ENCODE results near the gene PDZRN4. TPM values are rescaled to one million over a fixed set of nuclear protein-coding genes. Genes with fewer than 3 reads are reported as not detected.

PDZRN4 gene
- total and polyA plus RNA-seq, 2 donors (not counting 3 experiments of a cell fraction or from before 2014, with no cell fraction given) = not detected

DNA sequence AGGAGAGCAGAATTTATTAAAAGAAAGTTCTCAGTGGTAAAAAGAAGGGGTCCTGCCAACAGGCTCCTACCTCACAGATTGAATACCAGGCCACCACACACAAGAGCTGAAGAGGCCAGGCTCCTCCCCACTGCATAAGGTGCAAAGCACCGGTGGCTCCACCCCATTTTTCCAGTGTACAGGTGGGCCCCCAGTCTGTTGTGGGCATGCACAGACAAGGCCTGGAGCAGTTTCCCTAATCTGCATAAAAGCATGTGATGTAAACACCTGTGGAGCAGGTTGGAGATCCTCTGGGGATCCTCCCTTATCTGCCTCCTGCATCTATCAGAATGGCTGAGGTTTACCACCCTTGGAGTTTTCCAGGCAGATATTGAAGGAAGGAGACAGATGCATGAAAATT lies 45.7 kb upstream of the PDZRN4 start:
- H3K4me1 ChIP-seq (ENCODE audit: control insufficient read depth, extremely low read depth, insufficient read depth, low read length) = peaks cover 2% of the 10 kb centered on the region
- H2AFZ ChIP-seq (ENCODE audit: low read depth, low read length) = no peak overlapping the region
- no peaks in the 10 kb centered on the region for H3K36me3 ChIP-seq (ENCODE audit: control insufficient read depth in 2 of 2, extremely low read depth in 1 of 2, insufficient read depth in 2 of 2, low read length in 2 of 2)
- dilution Hi-C loops (cut with MboI; ENCODE audit: extremely low pct_ligation_motif_present, low sequenced_read_pairs) (no loop called here), intact Hi-C loops (cut with micrococcal nuclease) (no loop called here)
- no peak overlapping the region for H3K27ac ChIP-seq (ENCODE audit: insufficient read depth, low read depth, low read length)
- H3K9me3 ChIP-seq (replicated peaks; ENCODE audit: control insufficient read depth, insufficient read depth, low read length) = no peaks in the 10 kb centered on the region
- ChIA-PET POLR2A (no interaction called here), CTCF (no interaction called here)
- no peaks in the 10 kb centered on the region for H3K79me2 ChIP-seq (ENCODE audit: control insufficient read depth, insufficient read depth, low read length)
- H3K4me3 ChIP-seq (replicated peaks in 1 of 3; ENCODE audit: insufficient read depth in 1 of 3, low read depth in 1 of 3, low read length in 3 of 3) = no peak overlapping the region
- H3K4me2 ChIP-seq (ENCODE audit: insufficient read depth, low read length) = no peak overlapping the region
- no peaks in the 10 kb centered on the region for H3K9me1 ChIP-seq (replicated peaks; ENCODE audit: control insufficient read depth, extremely low read depth, insufficient read depth, low read length)
- FAIRE-seq (no peak), DNase-seq (ENCODE audit: low read depth, low spot score) (no peak)
- TF ChIP-seq POLR2AphosphoS5 (IDR thresholded peaks at IDR 0.05; ENCODE audit: insufficient read depth, low read depth, low read length) = no peak
- no peak for TF ChIP-seq FOS (IDR thresholded peaks at IDR 0.05; ENCODE audit: borderline replicate concordance, insufficient read depth, low read length)
- TF ChIP-seq JUN (IDR thresholded peaks at IDR 0.05; ENCODE audit: borderline replicate concordance, insufficient read depth, insufficient read length, low read depth) = no peak
- TF ChIP-seq POLR2A (IDR thresholded peaks at IDR 0.05; ENCODE audit: low read depth, low read length) = no peak
- no peak for TF ChIP-seq MYC (IDR thresholded peaks at IDR 0.05; ENCODE audit: low read depth, low read length)
- TF ChIP-seq, protein P1, sequence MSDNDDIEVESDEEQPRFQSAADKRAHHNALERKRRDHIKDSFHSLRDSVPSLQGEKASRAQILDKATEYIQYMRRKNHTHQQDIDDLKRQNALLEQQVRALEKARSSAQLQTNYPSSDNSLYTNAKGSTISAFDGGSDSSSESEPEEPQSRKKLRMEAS (IDR thresholded peaks at IDR 0.05; ENCODE audit: insufficient read depth, insufficient read length) = no peak
- TF ChIP-seq EZH2 (IDR thresholded peaks at IDR 0.05; ENCODE audit: borderline replicate concordance, low read depth, low read length, severe bottlenecking) = no peak
- no peak for TF ChIP-seq GATA2 (IDR thresholded peaks at IDR 0.05; ENCODE audit: insufficient read depth, insufficient read length, low read depth, low read length)
- TF ChIP-seq, protein P2, sequence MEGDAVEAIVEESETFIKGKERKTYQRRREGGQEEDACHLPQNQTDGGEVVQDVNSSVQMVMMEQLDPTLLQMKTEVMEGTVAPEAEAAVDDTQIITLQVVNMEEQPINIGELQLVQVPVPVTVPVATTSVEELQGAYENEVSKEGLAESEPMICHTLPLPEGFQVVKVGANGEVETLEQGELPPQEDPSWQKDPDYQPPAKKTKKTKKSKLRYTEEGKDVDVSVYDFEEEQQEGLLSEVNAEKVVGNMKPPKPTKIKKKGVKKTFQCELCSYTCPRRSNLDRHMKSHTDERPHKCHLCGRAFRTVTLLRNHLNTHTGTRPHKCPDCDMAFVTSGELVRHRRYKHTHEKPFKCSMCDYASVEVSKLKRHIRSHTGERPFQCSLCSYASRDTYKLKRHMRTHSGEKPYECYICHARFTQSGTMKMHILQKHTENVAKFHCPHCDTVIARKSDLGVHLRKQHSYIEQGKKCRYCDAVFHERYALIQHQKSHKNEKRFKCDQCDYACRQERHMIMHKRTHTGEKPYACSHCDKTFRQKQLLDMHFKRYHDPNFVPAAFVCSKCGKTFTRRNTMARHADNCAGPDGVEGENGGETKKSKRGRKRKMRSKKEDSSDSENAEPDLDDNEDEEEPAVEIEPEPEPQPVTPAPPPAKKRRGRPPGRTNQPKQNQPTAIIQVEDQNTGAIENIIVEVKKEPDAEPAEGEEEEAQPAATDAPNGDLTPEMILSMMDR (IDR thresholded peaks at IDR 0.05; ENCODE audit: extremely low read depth in 1 of 2, insufficient read depth in 1 of 2, low read depth in 1 of 2, low read length in 2 of 2) = no peak
- H3K27me3 ChIP-seq (ENCODE audit: control insufficient read depth in 2 of 2, insufficient read depth in 2 of 2, low read length in 2 of 2) = no peaks in the 10 kb centered on the region
- no TSS peak for BruUV-seq (replicated peaks)
- no peak overlapping the region for H3K9ac ChIP-seq (replicated peaks; ENCODE audit: extremely low read depth, insufficient read depth, low read length)
- no peaks in the 10 kb centered on the region for H4K20me1 ChIP-seq (replicated peaks; ENCODE audit: control insufficient read depth, extremely low read depth, insufficient read depth, low read length)
